Gastroesophageal sphincter (tissue), 3 donors: ENCODE measurements around the gene PSORS1C2.

Source experiments
- EP300 ChIP-seq: sonication (generic); formaldehyde crosslinking; IDR thresholded peaks from one replicate; pipeline ENCODE4 v1.6.1; 2017; ENCODE audit warnings: antibody characterized with exemption, mild to moderate bottlenecking
- POLR2A ChIP-seq, 2 donors: fragments of 450-650 bp; IDR thresholded peaks; one replicate each; pipeline ENCODE4 v1.6.1; 2017; ENCODE audit warnings: antibody characterized with exemption in 2 of 2, mild to moderate bottlenecking in 2 of 2, moderate library complexity in 1 of 2
- POLR2AphosphoS5 ChIP-seq: sonication (generic); formaldehyde crosslinking; IDR thresholded peaks from one replicate; pipeline ENCODE4 v1.6.1; 2017; ENCODE audit warnings: antibody characterized with exemption
- TF ChIP-seq, protein P1 (sequence below), 4 experiments: fragments of 200-600 bp in 2 of 4; fragments of 450-650 bp in 2 of 4; sonication (generic) in 1 of 4; IDR thresholded peaks; one replicate each; pipeline ENCODE4 v1.5.1; 2017 to 2019; ENCODE audit warnings: antibody characterized with exemption in 4 of 4, mild to moderate bottlenecking in 2 of 4, moderate library complexity in 2 of 4

DNA sequence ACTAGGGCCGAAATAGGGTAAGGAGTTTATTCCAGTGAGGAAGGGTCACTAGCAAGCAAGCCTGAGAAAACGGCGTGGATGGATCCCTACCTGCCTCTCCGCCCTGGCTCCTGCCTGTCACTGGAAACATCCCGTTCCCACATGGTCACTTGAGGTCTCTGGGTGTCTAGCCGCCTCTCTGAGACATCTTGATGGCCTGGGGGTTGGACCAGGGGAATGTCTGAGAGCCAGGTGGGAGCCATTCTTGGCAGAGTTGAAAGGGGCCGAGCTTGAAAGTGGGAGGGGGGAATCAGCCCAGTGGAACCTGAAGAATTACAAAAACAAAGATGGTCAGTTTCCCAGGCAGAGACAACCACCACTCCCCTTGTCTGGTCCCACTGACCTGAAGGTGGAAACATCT is 17.8 kb upstream of the PSORS1C2 start:
- TF ChIP-seq, protein P1, sequence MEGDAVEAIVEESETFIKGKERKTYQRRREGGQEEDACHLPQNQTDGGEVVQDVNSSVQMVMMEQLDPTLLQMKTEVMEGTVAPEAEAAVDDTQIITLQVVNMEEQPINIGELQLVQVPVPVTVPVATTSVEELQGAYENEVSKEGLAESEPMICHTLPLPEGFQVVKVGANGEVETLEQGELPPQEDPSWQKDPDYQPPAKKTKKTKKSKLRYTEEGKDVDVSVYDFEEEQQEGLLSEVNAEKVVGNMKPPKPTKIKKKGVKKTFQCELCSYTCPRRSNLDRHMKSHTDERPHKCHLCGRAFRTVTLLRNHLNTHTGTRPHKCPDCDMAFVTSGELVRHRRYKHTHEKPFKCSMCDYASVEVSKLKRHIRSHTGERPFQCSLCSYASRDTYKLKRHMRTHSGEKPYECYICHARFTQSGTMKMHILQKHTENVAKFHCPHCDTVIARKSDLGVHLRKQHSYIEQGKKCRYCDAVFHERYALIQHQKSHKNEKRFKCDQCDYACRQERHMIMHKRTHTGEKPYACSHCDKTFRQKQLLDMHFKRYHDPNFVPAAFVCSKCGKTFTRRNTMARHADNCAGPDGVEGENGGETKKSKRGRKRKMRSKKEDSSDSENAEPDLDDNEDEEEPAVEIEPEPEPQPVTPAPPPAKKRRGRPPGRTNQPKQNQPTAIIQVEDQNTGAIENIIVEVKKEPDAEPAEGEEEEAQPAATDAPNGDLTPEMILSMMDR (IDR thresholded peaks at IDR 0.05): no peak
- no peak for TF ChIP-seq POLR2A (IDR thresholded peaks at IDR 0.05)
- TF ChIP-seq POLR2AphosphoS5: no peak
- no peak for TF ChIP-seq EP300
